GM19099 (cell line): Measurements from ENCODE around the gene MOSMO.

Experiments
- POLR2A ChIP-seq: IDR thresholded peaks from 3 replicates; pipeline ENCODE4 v1.6.1; 2011; ENCODE audit warnings: low read depth; ENCODE audit not compliant: insufficient read length; ENCODE audit errors: extremely low read depth

Gene MOSMO

GRCh38 chr16:22070361-22071330 lies 62.7 kb downstream of the MOSMO start:
- TF ChIP-seq POLR2A = no peak

GRCh38 chr16:22071331-22071910 lies 63.5 kb downstream of the MOSMO start:
- no peak for TF ChIP-seq POLR2A

- TF ChIP-seq POLR2A = no peak
Observed at GRCh38 chr16:22073350-22073749, 65.4 kb downstream of the MOSMO start.

- no peak for TF ChIP-seq POLR2A
Observed at GRCh38 chr16:22075043-22075757, 67.3 kb downstream of the MOSMO start.

- TF ChIP-seq POLR2A = no peak
Observed at GRCh38 chr16:22075776-22076175, 67.9 kb downstream of the MOSMO start.

- no peak for TF ChIP-seq POLR2A
Observed at GRCh38 chr16:22077700-22078313, 69.9 kb downstream of the MOSMO start.

- TF ChIP-seq POLR2A = no peak
Observed at GRCh38 chr16:22078656-22079055, 70.7 kb downstream of the MOSMO start.

- TF ChIP-seq POLR2A = no peak
Observed at GRCh38 chr16:22081050-22081449, 73.1 kb downstream of the MOSMO start.

GRCh38 chr16:22086440-22086839 lies 78.5 kb downstream of the MOSMO start:
- no peak for TF ChIP-seq POLR2A

GRCh38 chr16:22088642-22089041 lies 80.7 kb downstream of the MOSMO start:
- no peak for TF ChIP-seq POLR2A

- TF ChIP-seq POLR2A = no peak
Observed at GRCh38 chr16:22089910-22090309, 82.0 kb downstream of the MOSMO start.

- no peak for TF ChIP-seq POLR2A
Observed at GRCh38 chr16:22091721-22092120, 83.8 kb downstream of the MOSMO start.

- TF ChIP-seq POLR2A = no peak
Observed at GRCh38 chr16:22092143-22092933, 84.4 kb downstream of the MOSMO start, which contains the start of gene VWA3A. TSS of gene VWA3A (plus strand) at chr16:22092541. CDS start at chr16:22092638, 97 bp downstream.

- no peak for TF ChIP-seq POLR2A
Observed at GRCh38 chr16:22093331-22093730, 85.4 kb downstream of the MOSMO start.
